ENCODE results near the gene APIP.

Gene APIP

GRCh38 chr11:34855754-34856095, 60.5 kb downstream of the APIP start:
- DNase-seq (ENCODE audit: extremely low read depth, insufficient read length), result no peak
- no peaks in the 10 kb centered on the region for H3K36me3 ChIP-seq (ENCODE audit: control insufficient read depth, insufficient read depth, low read length)
- no peaks in the 10 kb centered on the region for H3K27me3 ChIP-seq (replicated peaks; ENCODE audit: control insufficient read depth, insufficient read depth, low read length)
- H3K4me3 ChIP-seq (replicated peaks; ENCODE audit: low read depth, low read length), result no peak overlapping the region
- TF ChIP-seq CTCF (IDR thresholded peaks at IDR 0.05; ENCODE audit: insufficient read depth, low read length, poor library complexity, severe bottlenecking), result peak; percentile 5

GRCh38 chr11:34855021-34855753, 61.0 kb downstream of the APIP start:
- no peaks in the 10 kb centered on the region for H3K27me3 ChIP-seq (replicated peaks; ENCODE audit: control insufficient read depth, insufficient read depth, low read length)
- no peaks in the 10 kb centered on the region for H3K36me3 ChIP-seq (ENCODE audit: control insufficient read depth, insufficient read depth, low read length)
- no peak for DNase-seq (ENCODE audit: extremely low read depth, insufficient read length)
- TF ChIP-seq CTCF (IDR thresholded peaks at IDR 0.05; ENCODE audit: insufficient read depth, low read length, poor library complexity, severe bottlenecking), result no peak
- no peak overlapping the region for H3K4me3 ChIP-seq (replicated peaks; ENCODE audit: low read depth, low read length)

GRCh38 chr11:34851916-34852315, 64.3 kb downstream of the APIP start:
- Histone ChIP-seq H3K4me3 (replicated peaks; ENCODE audit: low read depth, low read length) (no peak overlapping the region), H3K36me3 (ENCODE audit: control insufficient read depth, insufficient read depth, low read length) (no peaks in the 10 kb centered on the region), H3K27me3 (replicated peaks; ENCODE audit: control insufficient read depth, insufficient read depth, low read length) (no peaks in the 10 kb centered on the region)
- no peak for DNase-seq (ENCODE audit: extremely low read depth, insufficient read length)
- TF ChIP-seq CTCF (IDR thresholded peaks at IDR 0.05; ENCODE audit: insufficient read depth, low read length, poor library complexity, severe bottlenecking), result no peak

GRCh38 chr11:34850334-34850733, 65.8 kb downstream of the APIP start:
- no peak for DNase-seq (ENCODE audit: extremely low read depth, insufficient read length)
- TF ChIP-seq CTCF (IDR thresholded peaks at IDR 0.05; ENCODE audit: insufficient read depth, low read length, poor library complexity, severe bottlenecking), result no peak
- no peak overlapping the region for H3K4me3 ChIP-seq (replicated peaks; ENCODE audit: low read depth, low read length)

GRCh38 chr11:34846467-34846866, 69.7 kb downstream of the APIP start:
- no peak for TF ChIP-seq CTCF (IDR thresholded peaks at IDR 0.05; ENCODE audit: insufficient read depth, low read length, poor library complexity, severe bottlenecking)
- DNase-seq (ENCODE audit: extremely low read depth, insufficient read length), result no peak
- H3K36me3 ChIP-seq (ENCODE audit: control insufficient read depth, insufficient read depth, low read length), result no peaks in the 10 kb centered on the region
- H3K27me3 ChIP-seq (replicated peaks; ENCODE audit: control insufficient read depth, insufficient read depth, low read length), result no peaks in the 10 kb centered on the region; the same call in 1 of the 2 replicates
- H3K4me3 ChIP-seq (replicated peaks; ENCODE audit: low read depth, low read length), result no peak overlapping the region

More at GRCh38 chr11:34850334-34850733, 65.8 kb downstream of the APIP start:
- no peaks in the 10 kb centered on the region; the same call in 1 of the 2 replicates for H3K27me3 ChIP-seq (replicated peaks; ENCODE audit: control insufficient read depth, insufficient read depth, low read length)
- no peaks in the 10 kb centered on the region for H3K36me3 ChIP-seq (ENCODE audit: control insufficient read depth, insufficient read depth, low read length)

Measured in GM06990 (cell line).